Heart left ventricle (tissue), 13 donors: ENCODE results near the gene FAM53B.

Experiments used
- POLR2A ChIP-seq, 2 donors: fragments of 450-650 bp; IDR thresholded peaks; one replicate each; pipeline ENCODE4 v1.6.1; 2017; ENCODE audit warnings: antibody characterized with exemption in 2 of 2, mild to moderate bottlenecking in 2 of 2, moderate library complexity in 2 of 2
- TF ChIP-seq, protein P1 (sequence below), 12 donors: fragments of 200-600 bp; sonication (generic) in 4 of 12; IDR thresholded peaks; one replicate each; pipeline versions ENCODE4 v1.5.0 to v1.8.0; 2018 to 2022; ENCODE audit warnings: antibody characterized with exemption in 12 of 12, mild to moderate bottlenecking in 5 of 12
- donor health status: ischemic (EF 13 %, LVEDD 7.1; RV severe dilation, severe dysfunction).
- donor health status: DM: no; HTN: yes; CAD: no.
- donor health status: DM: no; HTN: no; CAD: no.
- donor health status: ischemic (EF 25% LVEDD 6.9; RV normal size, moderate dysfunction).
- donor health status: ischemic (EF 25% LVEDD 5.7; RV mildly dilated, moderate dysfunction).
- donor health status: ischemic (EF 35%, LVEDD 5.7; RV mildly dilated, moderate dysfunction).
- donor health status: nonischemic (EF 11% LVEDD 7.7; RV severe dilation, severe dysfunction).
- donor health status: DM: yes; HTN: yes; CAD: no.
- donor health status: PGD.
- donor health status: ischemic (EF 29% LVEDD 5.4; RV normal size, mild dysfunction).
- donor health status: nonischemic (EF 23%, LVEDD 6.1; RV moderate dilation, normal function).

- TF ChIP-seq POLR2A (IDR thresholded peaks at IDR 0.05), result no peak
- TF ChIP-seq, protein P1, sequence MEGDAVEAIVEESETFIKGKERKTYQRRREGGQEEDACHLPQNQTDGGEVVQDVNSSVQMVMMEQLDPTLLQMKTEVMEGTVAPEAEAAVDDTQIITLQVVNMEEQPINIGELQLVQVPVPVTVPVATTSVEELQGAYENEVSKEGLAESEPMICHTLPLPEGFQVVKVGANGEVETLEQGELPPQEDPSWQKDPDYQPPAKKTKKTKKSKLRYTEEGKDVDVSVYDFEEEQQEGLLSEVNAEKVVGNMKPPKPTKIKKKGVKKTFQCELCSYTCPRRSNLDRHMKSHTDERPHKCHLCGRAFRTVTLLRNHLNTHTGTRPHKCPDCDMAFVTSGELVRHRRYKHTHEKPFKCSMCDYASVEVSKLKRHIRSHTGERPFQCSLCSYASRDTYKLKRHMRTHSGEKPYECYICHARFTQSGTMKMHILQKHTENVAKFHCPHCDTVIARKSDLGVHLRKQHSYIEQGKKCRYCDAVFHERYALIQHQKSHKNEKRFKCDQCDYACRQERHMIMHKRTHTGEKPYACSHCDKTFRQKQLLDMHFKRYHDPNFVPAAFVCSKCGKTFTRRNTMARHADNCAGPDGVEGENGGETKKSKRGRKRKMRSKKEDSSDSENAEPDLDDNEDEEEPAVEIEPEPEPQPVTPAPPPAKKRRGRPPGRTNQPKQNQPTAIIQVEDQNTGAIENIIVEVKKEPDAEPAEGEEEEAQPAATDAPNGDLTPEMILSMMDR (IDR thresholded peaks at IDR 0.05), result no peak
Observed at GRCh38 chr10:124763267-124763666, 19.1 kb upstream of the FAM53B start.
